M059J (cell line): Measurements from ENCODE around the gene PRRG3. TPM values are rescaled to one million over a fixed set of nuclear protein-coding genes. Genes with fewer than 3 reads are reported as not detected.
"Not testable (repeated sequence)": the region's sequence is repeated elsewhere in the genome, so short reads cannot be mapped to it uniquely, and the experiment has no call there.

ENCODE experiments used
- DNase-seq: peaks from one replicate; pipeline ENCODE4 v3.0.0-alpha.2; 2012; ENCODE audit warnings: low read depth
- total RNA-seq: library from RNA; depleted of rRNA; stranded (reverse); fragments of >200 nt; shearing (Covaris generic); gene quantifications from 2 replicates; pipeline ENCODE4 v1.2.3, GENCODE V29; 2014; rRNA removed

Gene PRRG3
- total RNA-seq: not detected in 2 replicates

DNA sequence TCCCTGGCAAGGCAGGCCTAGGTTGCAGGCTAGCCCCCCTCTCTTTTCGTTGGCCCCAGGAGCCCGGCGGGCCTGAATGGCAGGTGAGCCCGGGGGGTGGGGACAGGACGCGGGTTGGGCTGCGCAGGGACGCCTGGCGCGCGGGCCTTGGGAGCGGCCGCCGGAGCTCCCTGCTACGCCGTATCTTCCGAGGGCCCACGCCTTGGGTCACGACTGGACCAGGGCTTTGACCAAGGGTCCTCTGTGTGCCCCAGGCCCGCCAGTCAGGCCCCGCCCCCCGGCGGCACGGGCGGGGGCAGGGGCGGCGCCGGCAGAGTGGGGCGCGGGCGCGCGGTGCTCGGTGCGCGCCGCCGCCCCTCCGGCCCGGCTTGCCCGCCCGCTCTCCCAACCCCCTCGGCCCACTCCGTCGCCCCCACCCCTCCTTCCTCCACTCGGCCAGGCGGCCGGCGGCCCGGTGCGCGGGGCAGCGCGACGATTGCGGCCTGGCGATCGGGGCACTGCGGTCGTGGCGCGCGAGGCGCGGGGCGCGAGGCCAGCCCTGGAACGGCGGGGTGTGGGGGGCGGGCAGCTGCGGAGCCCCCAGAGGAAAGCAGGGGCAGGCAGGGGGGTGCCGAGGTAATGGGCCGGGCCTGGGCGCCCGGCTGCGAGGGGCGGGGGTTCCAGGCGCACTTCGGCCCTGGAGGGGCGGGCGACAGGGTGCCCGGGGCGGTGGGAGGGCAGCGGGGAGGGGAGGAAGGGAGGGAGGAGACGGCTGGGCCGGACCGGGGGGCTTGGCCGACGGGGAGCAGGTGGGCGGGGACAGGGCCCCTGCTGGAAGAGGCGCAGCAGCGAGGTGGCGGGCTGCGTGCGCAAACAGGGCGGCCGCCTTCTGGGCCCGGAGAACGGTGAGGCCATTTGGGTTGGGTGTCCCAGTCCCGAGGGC lies at the start of gene PRRG3:
TSS of gene PRRG3 (plus strand) at position 798 of the 922 bp plus-strand sequence. CDS start 3,357 bp downstream, outside the sequence.
- no peak for DNase-seq

DNA sequence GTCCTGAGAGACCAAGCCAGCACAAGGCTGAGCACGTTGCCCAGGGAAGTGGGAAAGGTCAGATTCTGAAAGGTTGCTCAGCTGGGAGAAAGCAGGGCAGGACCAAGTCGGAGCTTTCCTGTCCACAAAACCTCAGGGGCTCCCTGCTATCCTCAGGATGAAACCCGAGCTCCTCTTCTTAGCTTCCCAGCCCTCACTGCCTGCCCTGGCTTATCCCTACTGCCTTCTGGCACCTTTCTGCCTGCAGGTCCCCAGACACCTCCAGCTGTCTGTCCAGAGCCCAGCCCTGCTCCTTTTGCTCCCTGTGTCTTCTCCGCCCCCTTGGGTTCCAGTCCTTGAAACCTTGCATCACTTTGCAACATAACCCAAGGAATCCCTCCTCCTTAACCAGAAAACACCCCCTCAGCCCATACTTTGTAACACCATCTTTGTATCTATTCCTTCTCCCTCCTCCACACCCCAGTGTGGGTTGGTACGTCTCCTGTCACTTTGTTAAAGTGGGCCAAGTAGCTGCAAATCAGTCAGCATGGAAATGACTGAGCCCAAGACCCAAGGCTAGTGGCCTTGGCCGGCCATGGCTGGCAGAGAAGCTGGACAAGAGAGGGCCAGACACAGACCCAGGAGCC lies 20.0 kb upstream of the PRRG3 start:
- no peak for DNase-seq

DNA sequence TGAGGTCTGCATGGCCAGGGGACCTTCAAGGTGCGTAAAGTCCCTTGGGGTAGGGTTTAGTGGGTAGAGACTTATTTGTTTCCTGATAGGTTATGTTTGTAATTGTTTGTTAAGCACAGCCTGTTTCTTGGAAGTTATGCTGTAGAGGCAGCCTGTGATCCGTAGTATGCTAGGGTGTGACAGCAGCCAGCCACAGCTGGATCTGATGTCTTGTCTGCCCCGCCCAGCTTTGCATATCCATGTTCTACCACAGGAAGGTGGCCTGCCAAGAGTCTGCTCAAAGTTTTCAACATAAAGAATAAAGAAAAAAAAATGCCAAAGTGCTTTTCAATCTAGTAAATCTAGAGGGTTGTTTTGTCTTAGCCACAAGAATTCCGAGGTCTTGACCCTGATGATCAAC lies 19.1 kb upstream of the PRRG3 start:
- DNase-seq: no peak

DNA sequence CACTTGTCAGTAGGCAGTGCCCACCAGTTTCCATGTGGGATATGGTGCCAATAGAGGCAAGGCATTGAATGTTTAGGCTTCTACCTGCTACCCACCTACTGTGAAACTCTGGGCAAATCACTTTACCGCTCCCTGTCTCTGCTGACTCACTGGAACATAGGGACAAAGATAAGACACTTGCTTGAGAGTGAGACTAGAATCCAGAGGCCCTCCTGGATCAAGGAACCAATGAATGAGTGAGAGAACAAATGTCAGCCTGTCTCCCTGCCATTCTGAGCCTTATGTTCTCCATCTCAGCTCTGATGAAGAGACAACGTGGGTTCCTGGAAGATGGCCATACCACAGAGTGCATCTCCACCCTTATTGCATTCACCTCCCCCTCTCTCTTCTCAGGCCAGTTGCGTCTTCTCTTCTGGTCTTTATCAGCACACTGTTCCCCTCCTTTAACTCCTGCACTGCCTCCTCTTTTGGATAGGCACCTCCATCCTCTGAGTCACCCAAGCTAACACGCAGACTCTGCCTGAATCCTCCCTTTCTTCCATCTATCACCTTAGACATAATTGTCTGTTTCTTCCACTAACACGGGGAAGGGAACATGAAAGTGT lies 15.4 kb upstream of the PRRG3 start:
- no peak for DNase-seq

DNA sequence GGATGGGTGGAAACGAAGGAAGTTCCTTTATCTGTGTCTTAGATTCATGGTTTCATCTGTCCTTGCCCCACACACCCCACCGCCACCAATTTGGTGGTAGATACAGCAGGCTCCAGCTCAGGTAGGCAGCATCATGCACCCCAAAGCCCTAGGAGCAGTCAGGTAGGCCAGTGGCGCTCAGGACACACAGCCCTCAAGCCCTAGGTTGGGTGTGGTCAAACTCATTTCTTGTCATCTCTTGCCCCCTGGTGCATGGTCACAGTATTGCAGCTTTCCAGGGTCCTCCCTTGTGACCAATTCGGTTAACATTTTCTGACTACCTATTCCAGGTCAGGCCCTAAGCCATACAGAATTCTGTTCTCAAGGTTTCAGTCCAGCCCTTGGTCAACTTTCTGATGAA lies 14.5 kb upstream of the PRRG3 start:
- DNase-seq: peak; percentile 54

DNA sequence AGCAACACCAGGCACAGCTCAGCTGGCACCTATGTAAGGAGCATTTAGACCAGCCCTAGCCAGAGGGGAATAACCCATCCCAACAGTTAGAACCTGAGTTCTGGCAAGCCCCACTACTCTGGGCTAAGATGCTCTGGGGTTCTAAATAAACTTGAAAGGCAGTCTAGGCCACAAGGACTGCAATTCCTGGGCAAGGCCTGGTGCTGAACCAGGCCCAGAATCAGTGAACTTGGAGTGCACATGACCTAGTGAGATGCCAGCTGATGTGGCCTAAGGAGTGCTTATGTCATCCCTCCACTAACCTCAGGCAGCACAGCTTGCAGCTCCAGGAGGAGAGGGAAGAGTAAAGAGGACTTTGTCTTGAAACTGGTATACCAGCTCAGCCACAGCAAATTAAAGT lies 7.6 kb upstream of the PRRG3 start:
- DNase-seq: no peak

DNA sequence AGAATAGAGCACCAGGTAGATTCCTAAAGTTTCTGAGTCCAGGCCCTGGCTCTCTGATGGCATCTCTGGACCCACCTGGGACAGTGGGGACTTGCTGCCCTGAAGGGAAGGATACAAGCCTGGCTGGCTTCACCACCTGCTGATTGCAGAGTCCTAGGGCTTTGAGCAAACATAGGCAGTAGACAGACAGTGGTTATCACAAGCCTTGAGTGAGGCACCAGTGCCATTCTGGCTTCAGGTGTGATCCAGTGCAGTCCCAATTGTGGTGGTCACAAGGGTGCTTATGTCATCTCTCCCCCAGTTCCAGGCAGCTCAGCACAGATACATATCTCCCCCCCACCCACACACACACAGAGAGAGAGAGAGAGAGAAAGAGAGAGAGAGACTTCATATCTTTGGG lies 6.6 kb upstream of the PRRG3 start:
- DNase-seq: no peak

DNA sequence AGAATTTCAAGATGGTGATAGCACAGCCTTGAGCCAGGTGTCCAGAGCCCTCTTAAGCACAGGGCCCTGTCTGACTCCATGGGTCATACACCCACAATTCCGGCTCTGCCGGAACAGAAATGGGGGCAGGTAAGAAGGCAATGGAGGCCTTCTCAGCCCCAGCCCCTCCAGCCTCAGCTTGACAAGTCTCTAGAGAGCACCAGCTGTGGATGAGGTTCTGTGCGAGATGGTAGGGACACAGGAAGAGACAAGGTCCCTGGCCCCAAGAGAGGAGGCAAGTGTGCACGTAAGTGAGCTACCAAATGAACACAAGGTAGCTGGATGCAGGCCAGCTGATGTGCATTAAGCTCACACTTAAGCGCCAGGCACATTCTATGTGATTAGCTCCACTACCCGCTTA lies 2.4 kb upstream of the PRRG3 start:
- DNase-seq: no peak

DNA sequence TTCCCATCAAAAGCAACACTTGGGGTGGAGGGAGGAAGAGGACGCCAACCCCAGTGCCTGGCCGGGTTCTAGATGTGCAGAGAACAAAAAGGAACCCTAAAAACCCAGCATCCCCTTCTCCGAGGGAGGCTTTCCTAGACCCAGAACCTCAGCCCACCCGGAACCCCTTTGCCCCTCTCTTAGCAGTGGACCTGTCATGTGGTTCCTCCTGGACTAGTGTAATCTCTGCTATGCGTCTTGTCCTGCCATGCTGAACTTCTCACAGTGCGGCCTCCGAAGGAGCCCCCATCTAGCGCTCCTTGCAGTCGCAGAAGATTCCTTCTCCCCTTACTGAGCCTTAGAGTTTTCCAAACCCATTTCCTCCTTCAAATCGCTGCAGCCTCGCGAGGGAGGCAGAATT lies 1.1 kb upstream of the PRRG3 start:
- no peak for DNase-seq

DNA sequence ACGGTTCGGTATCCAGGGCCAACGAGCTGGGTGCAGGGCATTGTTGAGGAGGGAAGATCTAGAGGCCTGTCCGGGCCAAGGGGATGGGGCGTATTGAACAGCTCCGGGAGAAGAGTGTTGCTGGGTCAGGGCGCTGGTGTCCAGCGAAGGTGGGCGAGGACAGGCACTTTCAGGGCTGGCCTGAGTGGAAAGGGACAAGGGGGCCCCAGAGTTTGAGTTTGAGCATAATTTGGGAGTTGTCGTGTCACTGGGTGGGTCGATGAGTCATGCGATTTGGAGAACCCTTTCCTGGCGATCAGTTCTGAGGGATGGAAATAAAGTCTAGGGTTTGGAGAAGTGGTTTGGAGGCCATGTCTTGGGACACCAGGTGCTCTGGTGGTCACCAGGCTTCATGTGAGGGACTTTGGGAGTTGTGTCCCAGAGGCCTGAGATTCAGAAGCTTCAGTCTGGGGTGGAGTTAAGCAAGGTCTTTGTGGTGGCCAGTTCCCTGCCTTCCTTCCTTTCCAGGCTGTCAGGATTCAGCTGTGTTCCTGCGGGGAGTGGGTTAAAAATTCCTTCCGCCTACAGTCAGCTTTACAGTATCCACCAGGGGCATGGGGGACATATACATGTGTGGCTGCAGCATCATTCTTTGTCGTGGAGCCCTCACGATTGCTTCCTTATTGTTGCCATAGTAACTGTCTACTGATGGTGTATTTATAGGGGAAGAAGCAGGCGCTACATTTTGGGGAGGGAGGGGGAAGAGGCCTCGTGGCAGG lies 504 bp downstream of the PRRG3 start:
- DNase-seq: no peak

DNA sequence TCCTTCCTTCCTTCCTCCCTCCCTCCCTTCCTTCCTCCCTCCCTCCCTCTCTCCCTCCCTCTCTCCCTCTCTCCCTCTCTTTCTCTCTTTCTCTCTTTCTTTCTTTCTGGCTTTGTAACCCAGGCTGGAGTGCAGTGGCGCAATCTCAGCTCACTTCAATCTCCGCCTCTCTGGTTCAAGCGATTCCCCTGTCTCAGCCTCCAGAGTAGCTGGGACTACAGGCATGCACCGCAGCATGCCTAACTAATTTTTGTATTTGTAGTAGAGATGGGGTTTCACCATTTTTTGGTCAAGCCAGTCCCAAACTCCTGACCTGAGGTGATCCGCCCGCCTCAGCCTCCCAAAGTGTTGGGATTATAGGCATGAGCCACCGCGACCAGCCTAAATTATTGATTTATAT lies 1.8 kb downstream of the PRRG3 start:
- DNase-seq: not testable (repeated sequence)

DNA sequence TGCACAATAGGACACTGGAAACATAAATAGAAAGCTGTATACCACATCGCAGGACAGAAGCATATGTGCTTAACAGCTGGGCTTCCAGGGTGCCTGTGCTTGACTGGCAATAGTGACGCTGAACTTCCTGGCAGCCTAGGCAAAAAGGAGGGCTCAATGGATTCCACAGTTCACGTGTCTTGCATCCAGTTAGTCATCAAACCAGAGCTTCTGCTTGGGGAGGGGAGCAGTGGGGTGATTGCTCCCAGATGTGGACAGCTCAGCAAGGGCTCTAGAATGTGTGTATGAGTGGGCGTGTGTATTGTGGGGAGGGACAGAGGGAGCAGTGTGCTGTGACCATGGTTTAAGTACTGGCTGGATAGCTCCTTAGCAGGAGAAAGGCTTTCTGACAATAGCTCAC lies 2.3 kb downstream of the PRRG3 start:
- DNase-seq: peak; percentile 37

DNA sequence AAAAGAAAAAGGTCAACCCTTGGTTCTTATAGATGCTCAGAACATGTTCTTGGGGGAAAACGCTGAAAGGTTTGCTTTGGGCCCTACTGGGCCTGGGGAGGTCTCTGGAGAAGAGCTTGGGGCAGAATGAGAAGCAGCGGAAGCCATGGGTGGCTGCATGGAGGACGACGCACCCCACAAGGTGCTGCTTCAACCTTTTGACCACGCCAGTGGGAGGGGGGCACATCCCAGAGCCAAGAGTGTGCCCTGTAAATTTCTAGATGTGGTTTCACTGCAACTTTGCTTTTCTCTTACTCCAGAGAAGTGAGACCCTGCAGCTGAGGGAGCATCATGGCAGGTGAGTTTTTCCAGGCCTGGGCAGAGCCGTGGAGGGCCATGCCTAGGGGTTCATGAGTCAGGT lies 3.2 kb downstream of the PRRG3 start:
- no peak for DNase-seq

DNA sequence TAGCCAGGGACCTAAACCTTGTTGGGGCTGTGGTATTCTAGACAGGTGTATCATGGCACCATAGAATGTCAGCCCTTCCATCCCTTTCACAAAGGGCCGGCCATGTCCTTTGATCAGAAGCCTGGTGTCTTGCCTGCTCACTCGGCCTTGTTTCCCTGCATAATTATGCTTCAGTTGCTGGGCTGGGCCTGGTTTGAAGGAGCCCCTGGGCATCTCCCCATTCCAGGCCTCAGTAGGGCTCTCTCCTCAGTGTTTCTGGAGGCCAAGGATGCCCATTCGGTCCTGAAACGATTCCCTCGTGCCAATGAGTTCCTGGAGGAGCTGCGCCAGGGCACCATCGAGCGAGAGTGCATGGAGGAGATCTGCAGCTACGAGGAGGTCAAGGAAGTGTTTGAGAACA lies 4.5 kb downstream of the PRRG3 start:
- no peak for DNase-seq

DNA sequence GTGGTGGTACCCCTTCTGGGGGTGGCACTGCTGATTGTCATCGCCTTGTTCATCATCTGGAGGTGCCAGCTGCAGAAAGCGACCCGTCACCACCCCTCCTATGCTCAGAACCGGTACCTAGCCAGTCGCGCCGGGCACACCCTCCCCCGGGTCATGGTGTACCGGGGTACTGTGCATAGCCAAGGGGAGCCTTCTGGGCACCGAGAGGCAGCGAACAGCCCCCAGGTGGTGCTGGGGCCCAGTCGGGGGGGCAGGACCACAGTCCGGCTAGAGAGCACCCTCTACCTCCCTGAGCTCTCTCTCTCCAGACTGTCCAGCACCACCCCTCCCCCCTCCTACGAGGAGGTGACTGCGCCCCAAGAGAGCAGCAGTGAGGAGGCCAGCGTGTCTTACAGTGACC lies 5.3 kb downstream of the PRRG3 start:
- no peak for DNase-seq

DNA sequence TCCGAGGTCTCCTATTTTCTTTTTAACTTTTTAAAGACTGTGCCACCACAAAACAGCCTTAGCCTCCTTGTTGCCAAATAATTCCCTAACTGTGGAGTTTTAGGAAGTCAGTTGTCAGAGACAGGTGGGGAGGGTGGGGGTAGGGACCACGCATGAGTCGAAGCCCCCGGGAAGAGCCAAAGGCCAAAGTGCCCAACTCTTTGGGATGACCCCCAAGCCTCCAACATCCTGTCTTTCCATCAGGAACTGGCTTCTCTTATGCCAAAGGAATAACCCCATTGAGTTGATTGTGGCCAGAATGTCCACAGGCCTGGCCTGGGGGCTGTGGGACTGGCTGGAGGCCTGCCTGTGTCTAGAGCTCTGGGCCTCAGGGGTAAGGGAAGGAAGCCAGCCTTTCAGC lies 5.8 kb downstream of the PRRG3 start:
- no peak for DNase-seq

DNA sequence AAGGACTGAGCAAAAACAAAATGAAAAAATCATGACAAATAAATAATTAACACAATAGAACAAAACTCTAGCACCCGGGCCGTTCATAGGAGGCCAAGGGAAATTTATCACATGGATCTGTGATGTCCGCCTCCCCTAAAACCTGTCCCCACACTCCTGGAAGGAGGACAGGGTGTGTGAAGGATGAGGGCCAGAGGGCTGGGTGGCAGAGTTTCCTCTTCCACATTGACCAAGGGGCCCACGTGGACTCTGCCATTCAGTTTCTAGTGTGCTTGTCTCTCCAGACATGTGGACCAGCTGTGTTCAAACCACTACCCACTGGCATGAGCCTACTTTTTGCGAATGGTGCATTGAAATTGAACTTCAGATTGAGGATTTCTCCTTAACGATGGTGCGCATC lies 6.3 kb downstream of the PRRG3 start:
- DNase-seq: no peak

DNA sequence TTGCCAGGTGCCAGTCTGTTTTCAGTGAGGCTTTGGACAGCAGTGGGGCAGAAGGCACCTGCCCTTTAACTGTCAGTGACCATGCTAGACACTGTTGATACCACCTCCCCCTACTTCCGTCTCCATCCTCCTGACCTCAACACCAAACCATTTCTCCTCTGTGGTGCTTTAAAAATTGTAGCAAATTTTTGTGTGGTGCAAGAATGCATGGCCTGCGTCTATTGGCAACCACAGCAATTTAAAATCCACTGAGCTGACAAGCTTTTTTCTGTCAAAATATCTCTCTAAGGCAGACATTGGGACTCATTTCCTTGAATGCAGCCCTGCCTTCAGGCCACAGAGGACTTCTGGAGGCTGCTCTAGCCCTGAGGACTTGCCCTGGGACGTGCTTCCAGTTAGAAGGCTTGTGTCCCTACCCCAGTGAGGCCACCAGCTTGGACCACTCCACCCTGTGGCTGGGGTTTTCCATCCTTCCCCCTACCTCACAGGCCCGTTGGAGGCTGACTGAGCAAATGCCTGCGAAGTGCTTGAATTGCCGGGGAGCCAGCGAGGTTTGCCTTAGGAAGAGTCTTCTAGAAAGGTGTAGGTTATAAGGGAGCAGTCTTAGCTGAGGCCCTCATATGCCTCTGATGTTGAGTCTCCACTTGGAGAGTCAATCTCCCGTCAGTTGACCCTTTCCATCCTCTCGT lies 6.9 kb downstream of the PRRG3 start:
- DNase-seq: no peak

DNA sequence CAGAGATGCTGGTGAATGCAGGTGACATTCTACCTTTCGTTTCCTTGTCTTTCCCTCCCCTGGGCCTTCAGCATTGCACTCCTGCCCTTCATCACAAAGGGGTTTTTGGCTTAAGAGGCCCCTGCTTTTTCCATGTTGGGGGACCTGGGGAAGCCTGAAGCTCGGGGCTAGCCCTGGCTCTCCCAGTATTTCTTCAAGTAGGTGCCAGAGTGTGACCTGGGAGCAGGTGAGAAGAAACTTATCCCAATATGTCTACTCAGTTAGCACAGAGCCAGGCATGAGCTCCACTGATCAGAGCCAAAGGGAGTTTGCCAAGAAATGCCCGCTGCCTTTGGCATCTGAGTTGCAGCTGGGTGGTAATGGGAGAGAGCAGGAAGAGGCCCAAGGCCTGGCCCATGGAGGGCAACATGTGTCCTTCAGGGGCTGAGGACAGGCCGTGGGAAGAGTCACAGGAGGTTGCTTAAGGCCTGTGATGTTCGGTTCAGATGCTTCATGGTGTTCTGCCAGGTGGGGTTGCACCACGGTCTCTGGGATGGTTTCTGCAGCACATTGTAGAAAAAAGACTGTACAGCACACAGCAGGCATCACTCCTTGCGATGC lies 7.6 kb downstream of the PRRG3 start:
- DNase-seq: no peak

DNA sequence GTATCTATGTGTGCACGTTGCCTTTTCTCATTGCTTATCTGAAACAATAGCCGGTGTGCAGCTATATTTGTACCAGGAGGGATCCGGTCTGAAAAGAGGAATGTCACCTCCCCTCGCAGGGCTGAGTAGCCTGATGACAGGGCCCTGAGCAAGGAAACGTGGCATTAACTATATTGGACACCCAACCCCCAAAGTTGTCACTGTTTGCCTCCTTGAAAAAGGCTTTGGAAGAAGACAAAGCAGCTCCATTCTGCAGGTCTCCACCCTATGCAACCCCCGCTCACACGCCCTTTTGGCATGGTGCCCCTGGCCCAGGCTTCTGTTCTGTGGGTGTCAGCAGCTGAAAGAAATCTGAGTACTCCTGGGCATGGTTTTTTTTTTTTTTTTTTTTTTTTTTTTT lies 8.2 kb downstream of the PRRG3 start:
- DNase-seq: no peak

DNA sequence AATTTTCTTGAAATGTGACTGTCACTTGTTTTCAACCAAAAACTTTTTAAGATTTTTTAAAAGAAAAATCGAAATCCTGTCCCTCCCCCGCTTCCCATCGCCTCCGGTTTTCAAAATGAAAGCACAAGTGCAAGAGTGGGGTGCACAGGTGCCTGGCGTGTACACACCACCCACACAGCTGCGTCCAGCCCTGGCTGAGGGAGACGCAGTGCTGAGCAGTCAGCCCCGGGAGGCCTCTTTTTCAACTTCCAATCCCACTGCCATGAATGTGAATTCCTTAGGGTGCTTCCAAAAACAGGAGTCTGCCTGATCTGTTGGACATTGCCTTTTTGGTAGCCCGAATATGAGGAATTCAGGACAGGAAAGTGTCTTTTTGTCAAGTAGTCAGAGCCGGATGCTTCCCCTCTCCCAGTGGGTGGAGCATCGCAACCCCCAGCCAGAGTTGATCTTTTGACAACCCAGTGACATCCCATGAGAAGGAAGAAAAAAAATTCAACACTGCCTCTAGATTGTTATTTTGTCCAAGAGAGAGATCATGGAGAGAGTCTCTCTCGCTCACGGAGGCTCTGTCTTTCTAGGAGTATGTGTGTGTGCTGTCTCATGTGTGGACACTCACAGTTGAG lies 8.9 kb downstream of the PRRG3 start:
- no peak for DNase-seq
